HG02763 (cell line): Measurements from ENCODE around the gene CYB5B.

ENCODE experiments used
- ATAC-seq: cut with Tn5 transposase; IDR thresholded peaks from one replicate; pipeline ENCODE4 v1.9.1; 2021; ENCODE audit warnings: mild to moderate bottlenecking, moderate library complexity; ENCODE audit not compliant: unreplicated experiment

Gene CYB5B

DNA sequence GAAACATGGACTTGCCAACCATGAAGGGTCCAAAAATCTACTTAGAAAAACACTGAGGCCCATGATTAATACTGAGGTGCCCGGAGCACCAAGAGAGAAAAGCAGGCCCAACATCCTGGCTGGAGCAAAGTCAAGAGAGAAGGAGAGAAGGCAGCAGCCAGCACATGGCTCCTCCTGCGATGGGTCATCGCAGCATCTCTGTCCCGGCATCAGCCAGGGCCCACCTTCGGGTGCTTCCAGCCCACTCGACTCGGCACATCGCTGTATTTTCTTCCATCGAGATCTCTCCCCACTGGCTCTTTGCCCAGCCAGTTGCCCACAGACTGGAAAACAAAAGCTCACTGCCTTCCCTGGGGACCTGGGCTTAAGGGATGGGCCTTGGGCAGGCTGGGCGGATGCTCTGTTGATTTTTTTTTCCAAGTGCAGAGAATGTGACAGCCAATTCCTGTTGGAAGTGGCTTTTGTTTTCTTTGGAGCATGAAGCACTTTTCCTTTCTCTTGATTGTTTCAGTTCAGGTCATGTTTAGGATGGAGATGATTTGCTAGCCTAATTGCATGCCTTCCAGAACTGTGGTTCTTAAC is 58.1 kb downstream of the CYB5B start:
- no peak for ATAC-seq

DNA sequence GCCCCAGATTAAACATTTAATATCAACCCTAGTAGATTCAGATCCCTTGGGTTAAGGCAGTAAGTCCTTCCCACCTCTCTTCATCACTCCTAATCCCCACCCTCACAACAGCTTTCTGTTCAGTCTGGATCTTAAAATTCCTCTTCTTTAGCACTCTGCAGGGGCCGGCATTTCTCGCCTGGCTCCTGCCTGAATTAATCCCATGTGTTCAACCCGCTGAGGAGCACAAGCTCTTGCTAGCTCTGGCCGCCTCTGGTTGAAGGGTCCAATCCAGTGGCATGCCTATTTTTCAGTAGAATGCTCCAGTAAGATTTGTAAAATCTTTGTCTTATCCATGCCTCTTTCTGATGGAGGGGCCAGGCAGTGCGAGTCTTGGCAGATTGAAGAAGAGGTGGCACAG is 59.2 kb downstream of the CYB5B start:
- ATAC-seq: no peak

DNA sequence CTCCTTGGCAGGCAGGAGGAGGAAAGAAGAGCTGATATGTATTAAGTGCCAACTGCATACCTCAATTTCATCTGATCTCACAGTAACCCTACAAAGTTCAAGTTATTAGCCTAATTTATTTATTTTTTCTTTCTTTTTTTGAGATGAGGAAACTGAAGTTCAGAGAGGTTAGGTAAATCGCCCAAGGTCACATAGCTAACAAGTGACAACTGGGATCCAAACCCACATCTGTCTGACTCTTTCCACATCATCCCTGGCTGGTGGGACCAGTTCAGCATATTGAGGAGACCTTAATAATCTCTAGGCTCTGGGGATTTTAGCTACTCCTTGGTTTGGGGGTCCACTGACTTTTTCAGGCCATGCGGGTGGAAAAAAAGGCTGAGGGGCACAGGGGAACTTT is 60.9 kb downstream of the CYB5B start:
- no peak for ATAC-seq

DNA sequence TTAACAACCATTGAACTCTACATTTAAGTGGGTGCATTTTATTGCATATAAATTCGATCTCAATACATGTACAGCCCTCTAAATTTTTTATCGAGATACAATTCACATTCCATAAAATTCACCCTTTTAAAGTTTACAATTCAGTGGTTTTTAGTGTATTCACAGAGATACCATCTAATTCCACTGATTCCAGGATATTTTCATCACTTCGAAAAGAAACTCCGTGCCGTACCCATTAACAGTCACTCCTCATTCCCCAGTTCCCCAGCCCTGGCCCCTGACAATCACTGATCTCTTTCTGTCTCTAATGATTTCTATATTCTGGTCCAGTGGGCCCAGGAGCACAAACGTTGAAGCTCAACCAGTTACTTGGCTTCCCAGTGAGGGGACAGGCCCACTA is 61.4 kb downstream of the CYB5B start:
- no peak for ATAC-seq

- no peak for ATAC-seq
Observed at GRCh38 chr16:69486272-69486671, 61.9 kb downstream of the CYB5B start.

GRCh38 chr16:69486724-69487123 is 62.3 kb downstream of the CYB5B start:
- no peak for ATAC-seq

DNA sequence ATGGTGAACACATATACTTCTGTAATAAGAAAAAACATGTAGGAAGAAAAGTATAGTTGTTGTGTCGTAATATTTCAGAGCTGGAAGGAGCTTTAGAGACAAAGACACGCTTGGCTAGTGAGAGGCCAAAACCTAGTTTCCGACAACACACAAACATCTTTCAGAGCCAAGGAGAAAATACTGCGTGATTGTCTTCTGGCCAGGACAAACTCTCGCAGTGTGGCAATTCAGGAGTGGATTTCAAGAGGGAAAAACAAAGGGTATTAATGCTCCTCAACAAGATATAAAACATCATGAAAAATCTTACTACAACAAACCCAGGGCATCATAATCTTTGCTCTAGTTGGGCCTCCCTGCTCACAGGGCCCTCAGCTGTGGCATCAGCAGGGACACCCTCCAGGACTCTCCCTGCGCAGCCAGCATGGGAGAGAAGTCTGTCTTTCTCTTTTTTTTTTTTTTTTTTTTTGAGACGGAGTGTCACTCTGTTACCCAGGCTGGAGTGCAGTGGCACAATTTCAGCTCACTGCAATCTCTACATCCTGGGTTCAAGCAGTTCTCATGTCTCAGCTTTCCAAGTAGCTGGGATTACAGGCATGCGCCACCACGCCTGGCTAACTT is 66.4 kb downstream of the CYB5B start:
- ATAC-seq: no peak

GRCh38 chr16:69494991-69495392 is 70.6 kb downstream of the CYB5B start:
- no peak for ATAC-seq

DNA sequence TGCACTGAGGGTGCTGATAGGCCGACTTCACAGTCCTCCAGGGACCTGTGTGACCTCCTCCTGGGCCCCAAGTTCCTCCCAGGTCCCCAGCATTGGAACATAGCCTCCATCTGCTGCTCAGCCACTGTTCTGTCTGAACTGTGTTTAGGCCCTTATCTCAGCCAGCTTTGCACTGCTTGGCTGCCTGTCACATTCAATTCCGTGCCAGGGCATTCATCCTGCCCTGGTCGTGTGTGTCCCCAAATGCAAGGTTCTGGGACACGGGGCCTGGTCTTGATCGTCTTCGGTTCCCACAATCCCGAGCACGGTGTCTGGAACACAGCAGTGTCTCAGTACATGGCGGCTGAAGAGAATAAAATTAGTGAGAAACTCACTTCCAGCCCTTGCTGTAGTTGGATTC is 71.4 kb downstream of the CYB5B start:
- ATAC-seq: no peak

DNA sequence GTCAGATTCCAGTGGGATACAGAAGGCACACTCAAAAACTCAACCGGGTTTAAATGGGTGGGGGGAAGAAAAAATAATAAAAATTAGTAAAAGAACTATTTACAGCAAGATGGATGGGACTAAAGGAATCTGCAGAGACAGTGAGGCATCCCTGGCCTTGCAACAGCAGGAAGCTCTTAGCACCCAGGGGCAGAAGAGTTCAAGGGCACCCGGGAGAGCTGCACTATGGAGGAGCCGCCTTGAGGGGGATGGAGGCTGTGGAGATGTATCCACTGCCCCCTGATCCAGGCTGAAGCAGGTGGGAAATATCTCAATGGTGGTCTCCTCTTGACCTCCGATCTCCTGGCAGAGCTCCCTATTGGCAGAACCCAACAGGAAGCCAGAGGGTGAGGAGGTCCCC is 72.0 kb downstream of the CYB5B start:
- no peak for ATAC-seq

GRCh38 chr16:69496896-69497295 is 72.5 kb downstream of the CYB5B start:
- no peak for ATAC-seq

GRCh38 chr16:69497876-69498596 is 73.6 kb downstream of the CYB5B start:
- ATAC-seq: no peak

GRCh38 chr16:69498926-69499325 is 74.5 kb downstream of the CYB5B start:
- ATAC-seq: no peak

GRCh38 chr16:69499541-69500230 is 75.3 kb downstream of the CYB5B start:
- no peak for ATAC-seq

- ATAC-seq: no peak
Observed at GRCh38 chr16:69500496-69500895, 76.1 kb downstream of the CYB5B start.

- no peak for ATAC-seq
Observed at GRCh38 chr16:69501956-69502745, 77.7 kb downstream of the CYB5B start.

DNA sequence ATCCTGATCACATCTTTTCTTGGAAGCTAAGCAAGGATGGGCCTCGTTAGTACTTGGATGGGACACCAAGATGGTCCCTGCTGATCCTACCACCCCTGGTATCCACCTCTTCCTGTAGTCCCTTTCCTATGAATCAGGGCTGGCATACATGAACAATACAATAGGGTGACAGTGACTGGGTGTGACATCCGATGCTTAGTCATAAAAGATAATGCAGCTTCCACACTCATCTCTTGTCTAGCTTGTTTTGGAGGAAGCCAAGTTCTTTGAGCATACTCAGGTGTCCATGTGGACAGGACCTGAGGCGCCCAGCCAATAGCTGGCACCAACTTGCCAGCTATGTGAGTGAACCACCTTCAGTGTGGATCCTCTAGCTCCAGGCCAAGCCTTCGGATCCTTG is 78.8 kb downstream of the CYB5B start:
- ATAC-seq: no peak

GRCh38 chr16:69508033-69508755 is 83.8 kb downstream of the CYB5B start:
- no peak for ATAC-seq

GRCh38 chr16:69509125-69509524 is 84.7 kb downstream of the CYB5B start:
- ATAC-seq: no peak

DNA sequence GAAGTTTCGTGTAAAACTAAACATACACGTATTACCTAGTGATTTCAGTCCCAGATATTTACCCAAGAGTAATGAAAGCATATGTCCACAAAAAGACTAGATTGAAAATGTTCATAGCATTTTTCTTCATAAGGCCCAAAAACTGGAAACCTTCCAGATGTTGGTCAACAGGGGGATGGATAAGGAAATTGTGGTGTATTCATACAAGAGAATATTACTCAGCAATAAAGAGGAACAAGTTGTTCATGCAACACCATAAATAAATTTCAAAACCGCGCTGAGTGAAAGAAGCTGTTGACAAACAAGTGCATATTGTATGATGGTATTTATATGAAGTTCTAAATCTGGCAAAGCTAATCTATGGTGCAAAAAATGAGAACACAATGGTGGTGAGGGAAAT is 87.2 kb downstream of the CYB5B start:
- no peak for ATAC-seq
